GM19395 (cell line): ENCODE measurements around the gene ILF3.

Experiments used
- ATAC-seq: cut with Tn5 transposase; IDR thresholded peaks from one replicate; pipeline ENCODE4 v1.9.1; 2021; ENCODE audit warnings: mild to moderate bottlenecking, moderate library complexity; ENCODE audit not compliant: unreplicated experiment

ILF3 gene

DNA sequence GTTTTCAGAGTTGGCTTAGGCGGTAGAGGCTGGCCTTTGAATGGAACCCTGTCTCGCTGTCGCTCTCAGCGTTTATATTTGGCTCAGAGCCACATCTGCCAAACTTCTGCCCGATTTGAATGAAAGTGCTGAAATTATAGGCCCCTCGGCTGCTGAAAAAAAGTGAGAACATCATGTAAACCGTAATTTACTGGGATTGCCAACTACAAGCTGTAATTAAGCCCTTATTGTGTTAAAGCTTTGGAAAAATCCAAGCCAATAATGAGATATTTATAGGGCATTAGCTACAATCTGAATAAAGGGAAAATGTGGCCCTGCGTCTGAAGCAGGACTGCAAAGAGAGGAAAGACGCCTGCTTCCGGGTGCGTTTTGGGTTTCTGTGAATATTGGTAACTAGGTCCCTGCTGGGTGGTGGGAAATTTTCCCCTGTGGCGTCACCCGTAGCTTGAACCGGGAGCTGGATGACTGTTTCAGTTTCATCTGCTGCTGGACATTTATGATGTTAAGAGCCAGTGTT lies 73.6 kb downstream of the ILF3 start:
- no peak for ATAC-seq

DNA sequence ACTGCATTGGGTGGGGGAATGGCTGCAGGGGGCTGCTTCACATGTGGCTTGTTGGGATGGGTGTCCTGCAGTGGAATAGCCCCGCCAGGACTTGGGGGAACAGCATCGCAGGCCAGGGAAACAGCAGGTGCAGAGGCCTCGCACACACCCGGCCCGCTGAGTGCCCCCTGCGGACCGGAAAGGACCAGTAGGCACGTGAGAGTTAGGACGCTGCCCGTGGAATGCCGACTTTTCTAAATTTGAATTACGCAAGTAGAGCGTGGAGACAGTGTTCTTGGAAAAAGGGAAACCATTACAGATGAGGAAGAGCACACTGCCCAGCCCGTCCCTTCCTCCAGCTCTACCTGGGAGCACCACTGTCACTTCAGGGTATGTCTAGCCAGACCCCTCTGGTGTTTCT lies 75.3 kb downstream of the ILF3 start:
- ATAC-seq = no peak

DNA sequence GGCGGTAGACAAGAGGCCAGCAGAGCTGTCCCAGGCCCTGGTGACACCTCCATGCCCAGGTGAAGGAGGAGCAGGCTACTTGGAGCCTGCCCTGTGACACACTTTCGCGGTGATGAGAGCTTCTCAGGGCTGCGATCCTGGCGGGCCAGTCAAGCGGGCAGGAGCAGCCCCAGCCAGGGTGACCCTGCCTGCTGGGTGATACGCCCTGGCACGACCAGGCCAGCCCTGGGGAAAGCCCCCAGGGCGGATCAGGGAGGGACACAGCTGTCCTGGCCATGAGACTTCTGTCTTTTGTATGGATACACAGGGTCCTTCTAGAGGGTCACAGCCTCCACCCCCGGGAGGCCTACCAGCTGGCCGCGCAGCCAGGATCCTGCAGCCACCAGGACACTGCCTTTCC lies 76.8 kb downstream of the ILF3 start:
- no peak for ATAC-seq

DNA sequence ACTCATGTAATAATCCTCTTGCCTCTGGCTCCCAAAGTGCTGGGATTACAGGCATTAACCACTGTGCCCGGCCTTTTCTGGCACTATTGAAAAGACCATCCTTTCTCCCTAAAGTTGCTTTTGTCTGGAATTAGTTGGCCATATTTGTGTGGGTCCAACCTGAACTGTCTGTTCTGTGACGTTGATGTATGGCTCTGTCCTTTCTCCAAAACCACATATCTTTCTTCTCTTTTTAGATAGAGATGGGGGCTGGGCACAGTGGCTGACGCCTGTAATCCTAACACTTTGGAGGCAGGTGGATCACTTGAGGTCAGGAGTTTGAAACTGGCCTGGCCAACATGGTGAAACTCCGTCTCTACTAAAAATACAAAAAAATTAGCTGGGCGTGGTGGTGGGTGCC lies 81.6 kb downstream of the ILF3 start:
- ATAC-seq = no peak

DNA sequence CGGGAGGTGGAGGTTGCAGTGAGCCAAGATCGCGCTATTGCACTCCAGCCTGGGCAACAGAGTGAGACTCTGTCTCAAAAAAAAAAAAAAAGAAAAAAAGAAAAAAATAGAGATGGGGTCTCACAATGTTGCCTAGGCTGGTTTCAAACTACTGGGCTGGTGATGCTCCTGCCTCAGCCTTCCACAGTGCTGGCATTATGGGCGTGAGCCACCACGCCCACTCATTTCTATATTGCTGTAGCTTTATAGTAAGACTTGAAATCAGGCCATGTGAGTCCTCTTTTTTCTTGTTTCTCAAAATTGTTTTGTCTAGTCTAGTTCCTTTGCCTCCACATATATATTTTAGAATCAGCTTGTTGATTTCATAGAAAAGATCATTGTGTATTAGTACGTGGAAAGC lies 82.0 kb downstream of the ILF3 start:
- no peak for ATAC-seq

DNA sequence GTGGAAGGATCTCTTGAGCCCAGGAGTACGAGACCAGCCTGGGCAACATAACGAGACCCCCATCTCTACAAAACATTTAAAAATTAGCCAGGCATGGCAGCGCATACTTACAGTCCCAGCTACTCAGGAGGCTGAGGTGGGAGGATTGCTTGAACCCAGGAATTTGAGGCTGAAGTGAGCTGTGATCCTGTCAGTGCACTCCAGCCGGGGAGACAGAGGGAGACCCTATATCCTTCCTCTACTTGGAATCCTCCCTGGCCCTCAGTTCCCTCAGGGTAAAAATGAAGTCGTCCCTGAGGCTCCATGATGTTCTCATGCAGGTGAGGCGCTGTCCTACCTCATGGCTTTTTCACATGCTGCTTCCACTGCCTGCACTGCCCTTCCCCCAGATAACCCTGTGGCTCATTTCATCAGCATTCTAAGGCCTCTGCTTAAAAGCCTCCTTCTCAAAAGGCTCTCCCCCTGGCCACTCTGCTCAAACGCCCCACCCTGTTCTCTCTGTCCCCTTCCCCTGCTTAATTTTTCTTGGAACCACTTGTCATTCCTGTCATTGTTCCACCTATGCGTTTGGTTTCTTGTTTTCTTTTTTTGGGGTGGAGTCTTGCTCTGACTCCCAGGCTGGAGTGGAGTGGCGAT lies 82.9 kb downstream of the ILF3 start:
- ATAC-seq = no peak

DNA sequence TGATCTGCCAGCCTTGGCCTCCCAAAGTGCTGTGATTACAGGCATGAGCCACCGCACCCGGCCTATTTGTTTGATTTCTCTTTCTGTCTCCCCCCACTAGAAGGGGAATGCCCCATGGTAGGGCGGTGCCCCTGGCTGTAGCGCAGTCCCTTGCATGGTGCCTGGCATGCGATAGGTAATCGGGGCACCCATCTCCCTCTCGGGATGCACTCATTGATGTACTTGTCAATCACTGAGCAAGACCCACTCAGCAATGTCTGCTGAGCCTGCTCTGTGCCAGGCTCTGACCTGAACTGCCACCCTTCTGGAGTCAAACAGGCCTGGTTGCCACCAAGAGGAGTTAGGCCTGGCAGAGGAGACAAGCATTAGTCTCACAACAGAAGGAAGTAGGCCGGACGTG lies 83.6 kb downstream of the ILF3 start:
- no peak for ATAC-seq

DNA sequence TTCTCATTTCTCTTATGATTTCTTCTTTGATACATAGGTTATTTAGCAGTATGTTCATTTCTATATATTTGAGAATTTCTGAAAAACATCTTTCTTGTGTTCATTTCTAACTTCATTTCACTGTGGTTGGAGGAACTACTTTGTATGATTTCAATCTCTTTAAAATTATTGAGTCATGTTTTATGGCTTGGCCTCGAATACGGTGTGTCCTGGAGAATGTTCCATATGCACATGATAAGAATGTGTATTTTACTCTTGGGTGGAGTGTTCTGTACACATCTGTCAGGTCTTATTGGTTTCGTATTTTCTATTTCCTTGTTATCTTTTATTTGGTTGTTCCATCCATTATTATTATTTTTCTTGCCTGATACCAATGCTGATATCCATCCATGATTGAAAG lies 86.7 kb downstream of the ILF3 start:
- ATAC-seq = no peak
